ENCODE results near the gene SH2D3C. TPM values are rescaled to one million over a fixed set of nuclear protein-coding genes. Genes with fewer than 3 reads are reported as not detected.

Gene SH2D3C
- total RNA-seq, 1 donor from 2014 or later: 7.1 TPM

DNA sequence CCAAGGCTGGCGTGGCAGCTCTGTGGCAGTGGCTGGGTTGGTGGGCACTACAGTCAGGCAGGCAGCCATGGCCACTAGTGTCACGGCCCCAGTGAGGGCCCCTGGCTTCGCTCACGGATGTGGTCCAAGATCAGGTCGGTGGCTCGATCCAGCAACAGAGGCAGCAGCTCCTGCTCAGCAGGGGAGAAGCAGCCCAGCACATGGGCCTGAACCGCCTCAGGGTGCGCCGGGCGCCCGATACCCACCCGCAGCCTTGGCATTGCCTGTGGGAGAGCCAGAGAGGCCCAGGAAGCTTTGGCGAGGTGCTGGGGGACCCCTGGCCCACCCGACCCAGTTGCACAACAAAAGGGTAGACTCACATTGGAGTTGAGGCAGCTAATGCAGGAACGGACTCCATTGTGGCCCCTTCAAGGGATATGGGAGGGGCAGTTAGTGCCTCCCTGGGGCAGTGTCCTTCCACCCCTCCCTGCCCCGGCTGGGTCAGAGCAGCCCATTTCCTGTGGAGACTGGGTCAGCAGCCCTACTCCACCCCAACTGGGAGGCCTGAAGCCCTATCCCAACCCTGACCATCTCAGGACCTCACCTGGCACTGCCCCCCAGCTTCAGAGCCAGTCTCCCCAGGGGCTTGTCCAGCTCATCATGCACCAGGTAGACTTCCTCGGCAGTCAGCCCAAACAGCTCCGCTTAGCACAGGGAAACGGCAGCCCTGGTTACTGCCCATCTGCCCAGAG, 64.3 kb downstream of the SH2D3C start:
- Mint-ChIP-seq H3K4me3 (peak overlapping the region; percentile 83), H3K27me3 (peaks cover 3% of the 10 kb centered on the region), H3K27ac (no peak overlapping the region), H3K4me1 (ENCODE audit: unreplicated experiment) (peaks cover 13% of the 10 kb centered on the region), H3K9me3 (no peaks in the 10 kb centered on the region), H3K36me3 (no peaks in the 10 kb centered on the region)
- no peak for DNase-seq (ENCODE audit: extremely low spot score, unreplicated experiment)
- TF ChIP-seq, protein P1, sequence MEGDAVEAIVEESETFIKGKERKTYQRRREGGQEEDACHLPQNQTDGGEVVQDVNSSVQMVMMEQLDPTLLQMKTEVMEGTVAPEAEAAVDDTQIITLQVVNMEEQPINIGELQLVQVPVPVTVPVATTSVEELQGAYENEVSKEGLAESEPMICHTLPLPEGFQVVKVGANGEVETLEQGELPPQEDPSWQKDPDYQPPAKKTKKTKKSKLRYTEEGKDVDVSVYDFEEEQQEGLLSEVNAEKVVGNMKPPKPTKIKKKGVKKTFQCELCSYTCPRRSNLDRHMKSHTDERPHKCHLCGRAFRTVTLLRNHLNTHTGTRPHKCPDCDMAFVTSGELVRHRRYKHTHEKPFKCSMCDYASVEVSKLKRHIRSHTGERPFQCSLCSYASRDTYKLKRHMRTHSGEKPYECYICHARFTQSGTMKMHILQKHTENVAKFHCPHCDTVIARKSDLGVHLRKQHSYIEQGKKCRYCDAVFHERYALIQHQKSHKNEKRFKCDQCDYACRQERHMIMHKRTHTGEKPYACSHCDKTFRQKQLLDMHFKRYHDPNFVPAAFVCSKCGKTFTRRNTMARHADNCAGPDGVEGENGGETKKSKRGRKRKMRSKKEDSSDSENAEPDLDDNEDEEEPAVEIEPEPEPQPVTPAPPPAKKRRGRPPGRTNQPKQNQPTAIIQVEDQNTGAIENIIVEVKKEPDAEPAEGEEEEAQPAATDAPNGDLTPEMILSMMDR (conservative IDR thresholded peaks at IDR 0.05): no peak

DNA sequence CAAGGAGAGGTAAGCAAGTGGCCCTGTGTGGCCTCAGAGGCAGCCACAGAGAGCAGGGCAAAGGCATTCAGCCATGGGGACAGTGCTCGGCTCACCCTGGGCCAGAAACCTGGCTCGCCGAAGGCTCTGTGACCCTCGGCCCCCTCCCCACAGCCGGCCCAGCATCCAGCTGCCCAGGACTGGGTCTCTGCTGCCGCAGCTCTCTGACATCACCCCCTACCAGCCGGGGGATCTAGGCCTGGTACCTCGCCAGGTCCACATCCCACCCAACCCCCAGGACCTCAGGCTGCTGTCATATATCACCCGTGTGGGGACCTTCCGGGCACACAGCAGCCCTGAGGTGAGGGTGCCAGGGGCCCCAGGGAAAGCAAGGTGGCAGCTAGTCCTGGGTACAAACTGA, 65.6 kb downstream of the SH2D3C start:
- Mint-ChIP-seq H3K27ac (no peak overlapping the region), H3K4me3 (no peak overlapping the region), H3K9me3 (no peaks in the 10 kb centered on the region), H3K27me3 (peaks cover 3% of the 10 kb centered on the region), H3K36me3 (no peaks in the 10 kb centered on the region), H3K4me1 (ENCODE audit: unreplicated experiment) (peaks cover 13% of the 10 kb centered on the region)
- DNase-seq (ENCODE audit: extremely low spot score, unreplicated experiment): no peak
- TF ChIP-seq, protein P1 (conservative IDR thresholded peaks at IDR 0.05): no peak

DNA sequence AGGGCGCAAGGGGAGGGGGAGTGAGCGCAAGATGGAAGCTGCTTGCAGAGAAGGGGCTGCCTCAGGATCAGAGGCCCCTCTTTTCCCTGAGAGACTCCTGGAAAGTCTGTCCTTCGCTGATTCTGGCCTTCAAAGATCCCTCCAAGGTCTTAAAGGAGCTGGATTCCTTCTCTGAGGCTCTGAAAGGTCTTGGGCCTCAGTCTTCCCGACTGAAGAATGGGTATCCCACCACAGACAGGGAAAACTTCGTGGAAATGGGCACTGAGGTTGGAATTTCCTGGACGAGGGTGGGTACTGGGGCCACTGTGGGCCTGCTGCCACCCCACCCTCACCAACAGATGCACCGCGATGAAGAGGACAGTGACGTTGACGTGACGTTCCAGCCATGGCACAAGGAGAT, 66.1 kb downstream of the SH2D3C start:
- no peak for DNase-seq (ENCODE audit: extremely low spot score, unreplicated experiment)
- Mint-ChIP-seq H3K27me3 (peaks cover 3% of the 10 kb centered on the region), H3K4me1 (ENCODE audit: unreplicated experiment) (peaks cover 13% of the 10 kb centered on the region), H3K9me3 (no peaks in the 10 kb centered on the region), H3K36me3 (no peaks in the 10 kb centered on the region), H3K27ac (no peak overlapping the region), H3K4me3 (no peak overlapping the region)
- TF ChIP-seq, protein P1 (conservative IDR thresholded peaks at IDR 0.05): no peak

DNA sequence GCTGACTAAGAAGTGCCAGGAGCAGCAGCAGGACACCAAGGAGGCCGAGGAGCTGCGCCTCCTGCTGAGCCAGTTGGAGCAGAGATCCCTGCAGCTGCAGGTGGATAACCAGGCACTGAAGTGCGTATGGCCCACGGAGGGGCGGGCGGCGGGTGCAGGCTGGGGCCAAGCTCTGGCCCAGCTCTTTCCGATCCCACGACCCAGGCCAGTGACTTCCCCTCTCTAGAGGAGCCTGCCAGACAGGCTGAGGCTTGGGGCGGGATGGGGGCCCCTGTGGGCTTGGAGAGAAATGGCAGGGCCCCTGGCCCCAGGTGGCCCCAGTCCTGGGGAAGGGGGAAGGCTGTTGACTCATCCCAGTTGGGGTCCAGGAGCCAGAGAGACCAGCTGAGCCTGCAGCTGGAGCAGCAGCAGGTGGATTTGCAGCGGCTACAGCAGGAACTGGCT, 66.6 kb downstream of the SH2D3C start:
- Mint-ChIP-seq H3K4me3 (peak overlapping the region; percentile 31), H3K36me3 (no peaks in the 10 kb centered on the region), H3K27me3 (peaks cover 3% of the 10 kb centered on the region), H3K4me1 (ENCODE audit: unreplicated experiment) (peaks cover 15% of the 10 kb centered on the region), H3K27ac (peak overlapping the region; percentile 39), H3K9me3 (no peaks in the 10 kb centered on the region)
- no peak for DNase-seq (ENCODE audit: extremely low spot score, unreplicated experiment)
- TF ChIP-seq, protein P1 (conservative IDR thresholded peaks at IDR 0.05): no peak

DNA sequence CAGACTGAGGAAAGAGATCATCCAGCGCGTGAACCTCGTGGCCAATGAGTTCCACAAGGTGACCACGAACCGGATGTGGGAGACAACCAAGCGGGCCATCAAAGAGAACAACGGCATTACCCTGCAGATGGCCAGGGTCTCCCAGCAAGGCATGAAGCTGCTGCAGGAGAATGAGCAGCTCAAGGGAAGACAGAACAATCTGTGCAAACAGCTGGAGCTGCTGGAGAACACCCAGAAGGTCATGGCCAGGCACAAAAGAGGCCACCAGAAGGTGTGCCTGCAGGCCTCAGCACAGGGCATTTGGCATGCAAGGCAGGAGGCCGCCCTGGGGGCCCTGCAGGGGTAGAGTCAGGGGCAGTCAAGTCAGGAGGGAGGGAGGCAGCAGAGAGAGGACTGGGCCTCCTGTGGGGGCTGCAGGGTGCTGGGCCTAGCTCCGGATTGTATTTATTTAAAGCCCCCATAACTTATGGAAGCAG, 67.2 kb downstream of the SH2D3C start:
- peak overlapping the region; percentile 32 for H3K4me3 Mint-ChIP-seq
- H3K36me3 Mint-ChIP-seq: no peaks in the 10 kb centered on the region
- peak overlapping the region; percentile 39 for H3K27ac Mint-ChIP-seq
- TF ChIP-seq, protein P1 (conservative IDR thresholded peaks at IDR 0.05): no peak
- H3K9me3 Mint-ChIP-seq: no peaks in the 10 kb centered on the region
- peaks cover 17% of the 10 kb centered on the region for H3K4me1 Mint-ChIP-seq (ENCODE audit: unreplicated experiment)
- DNase-seq (ENCODE audit: extremely low spot score, unreplicated experiment): no peak
- H3K27me3 Mint-ChIP-seq: peaks cover 3% of the 10 kb centered on the region
